Lung (tissue), 12 donors: ENCODE measurements around the gene KIF1A. TPM values are rescaled to one million over a fixed set of nuclear protein-coding genes. Genes with fewer than 3 reads are reported as not detected.

Experiments used
- ATAC-seq: fragments of 200-7000 bp; cut with Tn5 transposase; one replicate; pipeline ENCODE4 v1.9.1; 2020; ENCODE audit warnings: moderate number of reproducible peaks; ENCODE audit not compliant: insufficient read depth, low FRiP score
- DNase-seq, 3 donors: peaks; one replicate each; pipeline ENCODE4 v3.0.0-alpha.2; 2013 to 2017
- H3K27ac ChIP-seq, 2 donors: one replicate each; pipeline ENCODE4 v1.5.1; 2013; ENCODE audit warnings: mild to moderate bottlenecking in 2 of 2, moderate library complexity in 2 of 2, control low read depth in 1 of 2, inconsistent platforms in 1 of 2, low read depth in 1 of 2, low read length in 1 of 2
- H3K27me3 ChIP-seq, 3 donors: one replicate each; pipeline ENCODE4 v1.5.1; 2013; ENCODE audit warnings: low read length in 2 of 3; ENCODE audit not compliant: control insufficient read depth in 3 of 3, insufficient read depth in 3 of 3
- H3K36me3 ChIP-seq, 4 donors: one replicate each; pipeline ENCODE4 v1.5.1; 2013; ENCODE audit warnings: low read length in 4 of 4, mild to moderate bottlenecking in 1 of 4, moderate library complexity in 1 of 4; ENCODE audit not compliant: control insufficient read depth in 4 of 4, insufficient read depth in 4 of 4
- H3K4me1 ChIP-seq, 5 donors: one replicate each; pipeline ENCODE4 v1.5.1; 2013; ENCODE audit warnings: low read length in 5 of 5, mild to moderate bottlenecking in 2 of 5, moderate library complexity in 1 of 5; ENCODE audit not compliant: control insufficient read depth in 5 of 5, insufficient read depth in 5 of 5
- H3K4me3 ChIP-seq: one replicate; pipeline ENCODE4 v1.5.1; 2013; ENCODE audit warnings: mild to moderate bottlenecking, control low read depth, moderate library complexity
- H3K9ac ChIP-seq, 2 donors: one replicate each; pipeline ENCODE4 v1.5.1; 2013; ENCODE audit warnings: low read length in 2 of 2, control low read depth in 1 of 2; ENCODE audit not compliant: insufficient read depth in 1 of 2
- H3K9me3 ChIP-seq, 4 donors: one replicate each; pipeline ENCODE4 v1.5.1; 2013; ENCODE audit warnings: low read length in 3 of 4, mild to moderate bottlenecking in 1 of 4, moderate library complexity in 1 of 4; ENCODE audit not compliant: control insufficient read depth in 4 of 4, insufficient read depth in 3 of 4
- CTCF ChIP-seq: IDR thresholded peaks from 2 replicates; pipeline ENCODE4 v1.5.1; 2012; ENCODE audit warnings: mild to moderate bottlenecking; ENCODE audit errors: control extremely low read depth, extremely low read depth
- whole genome bisulfite sequencing, 2 donors: extraction: QIAGEN DNeasy Blood & Tissue Kit; methylation state at CpG; one replicate each; pipeline ENCODE4 v1.1.7; 2013; 5-methylcytosine and 5-hydroxymethylcytosine counted together
- polyA plus RNA-seq, 2 donors: library from polyadenylated mRNA; stranded (reverse); fragments of 200-250 nt; gene quantifications; one replicate each; pipeline ENCODE4 v1.2.1, GENCODE V29; 2013
- total RNA-seq, 2 donors: library from RNA; depleted of rRNA in 1 of 2; stranded (reverse); fragments of >200 nt in 1 of 2; gene quantifications; one replicate each; pipeline ENCODE4 v1.2.1, GENCODE V29; 2014 to 2021
- donor health status: control.
- donor health status: control.
- donor health status: Bipolar disorder and iron deficiency.
- donor health status: healthy.
- donor health status: DM: yes; HTN: yes; CAD: no.

The KIF1A gene
- total and polyA plus RNA-seq, 4 donors: 0.14 to 2.3 (median 0.46) TPM

- DNase-seq (no peak), ATAC-seq (no peak)
- Histone ChIP-seq H3K4me3 (no peak overlapping the region), H3K9me3 (no peaks in the 10 kb centered on the region), H3K9ac (no peak overlapping the region), H3K36me3 (no peaks in the 10 kb centered on the region), H3K4me1 (no peaks in the 10 kb centered on the region), H3K27me3 (no peaks in the 10 kb centered on the region), H3K27ac (no peak overlapping the region)
- no peak for TF ChIP-seq CTCF
- 82 to 90% methylated on average over 32 of the region's 32 CpGs for WGBS, 2 donors
Observed at GRCh38 chr2:240722796-240723735, 97.0 kb downstream of the KIF1A start.

- Histone ChIP-seq H3K4me1 (no peaks in the 10 kb centered on the region), H3K36me3 (no peaks in the 10 kb centered on the region), H3K27me3 (no peaks in the 10 kb centered on the region), H3K27ac (no peak overlapping the region), H3K4me3 (no peak overlapping the region), H3K9me3 (no peaks in the 10 kb centered on the region), H3K9ac (no peak overlapping the region)
- no peak for DNase-seq
- TF ChIP-seq CTCF: no peak
- 86 to 92% methylated on average over 16 of the region's 16 CpGs for WGBS, 2 donors
- no peak for ATAC-seq
Observed at GRCh38 chr2:240722376-240722775, 97.6 kb downstream of the KIF1A start.

- no peaks in the 10 kb centered on the region for H3K27me3 ChIP-seq
- H3K27ac ChIP-seq: no peak overlapping the region
- ATAC-seq: no peak
- H3K36me3 ChIP-seq: no peaks in the 10 kb centered on the region
- no peaks in the 10 kb centered on the region for H3K4me1 ChIP-seq
- no peak for TF ChIP-seq CTCF
- no peak overlapping the region for H3K9ac ChIP-seq
- WGBS, 2 donors: 88 to 92% methylated on average over 20 of the region's 20 CpGs
- DNase-seq: no peak
- H3K4me3 ChIP-seq: no peak overlapping the region
- no peaks in the 10 kb centered on the region for H3K9me3 ChIP-seq
Observed at GRCh38 chr2:240721596-240722180, 98.3 kb downstream of the KIF1A start.
